K562 (cell line): ENCODE results near the gene CALU. TPM values are rescaled to one million over a fixed set of nuclear protein-coding genes. Genes with fewer than 3 reads are reported as not detected.
A peak's percentile ranks its signal among the peaks of the same experiment; 100 is the strongest.

Experiments
- BACH1 ChIP-seq: fragments of 200-800 bp; sonication (Bioruptor generic); IDR thresholded peaks from 2 replicates; pipeline ENCODE4 v1.6.1; 2016; ENCODE audit warnings: missing genetic modification characterization, missing compliant biosample characterization
- FOSL1 ChIP-seq: fragments of 200-800 bp; sonication (Bioruptor generic); conservative IDR thresholded peaks from 2 replicates; pipeline ENCODE4 v1.6.1; 2016; ENCODE audit warnings: missing genetic modification characterization, missing compliant biosample characterization
- HDAC1 ChIP-seq, 2 experiments: fragments of 450-650 bp; IDR thresholded peaks; 2 replicates each; pipeline ENCODE4 v1.6.1; 2016 to 2017; ENCODE audit warnings: inconsistent platforms in 1 of 2, mild to moderate bottlenecking in 1 of 2, moderate library complexity in 1 of 2
- NR2C2 ChIP-seq, 2 experiments: fragments of 200-800 bp in 1 of 2; sonication (Bioruptor generic) in 1 of 2; sonication (generic) in 1 of 2; formaldehyde crosslinking in 1 of 2; IDR thresholded peaks; 2 replicates each; pipeline versions ENCODE4 v1.6.1 to v1.8.0; 2016 to 2022; ENCODE audit warnings: mild to moderate bottlenecking in 1 of 2, missing compliant biosample characterization in 1 of 2, missing genetic modification characterization in 1 of 2, missing genetic modification reagents in 1 of 2
- POLR2H ChIP-seq: IDR thresholded peaks from 2 replicates; pipeline ENCODE4 v1.6.1; 2016; ENCODE audit warnings: missing genetic modification characterization, low read depth, mild to moderate bottlenecking, control low read depth, missing compliant biosample characterization, moderate library complexity
- SMARCA4 ChIP-seq: fragments of 450-650 bp; IDR thresholded peaks from 2 replicates; pipeline ENCODE4 v1.6.1; 2016
- SMARCC2 ChIP-seq: fragments of 450-650 bp; IDR thresholded peaks from 2 replicates; pipeline ENCODE4 v1.6.1; 2017; ENCODE audit warnings: antibody characterized with exemption, moderate library complexity, mild to moderate bottlenecking, low read depth
- SRF ChIP-seq, 2 experiments: fragments of 250-450, 450-650 bp in 1 of 2; sonication (Bioruptor Pico) in 1 of 2; sonication (generic) in 1 of 2; formaldehyde crosslinking; IDR thresholded peaks; 2 replicates each; pipeline versions ENCODE4 v1.5.0 to v1.5.1; 2020 to 2022; ENCODE audit warnings: mild to moderate bottlenecking in 1 of 2, missing genetic modification reagents in 1 of 2
- ZBTB7A ChIP-seq: IDR thresholded peaks from 2 replicates; pipeline ENCODE4 v1.6.1; 2011; ENCODE audit warnings: low read depth, mild to moderate bottlenecking, low read length, moderate library complexity, borderline replicate concordance; ENCODE audit not compliant: control insufficient read depth
- polyA plus RNA-seq, 8 experiments: library from polyadenylated mRNA; depleted of rRNA in 4 of 8; stranded (reverse) in 5 of 8; unstranded in 3 of 8; fragments of >200 nt; fragmentation: Nextera tagmentation in 2 of 8; fragmentation: Illumina TruSeq in 1 of 8; extraction: Ambion mirVana in 2 of 8; extraction: Trizol in 1 of 8; gene quantifications; 2 replicates each; pipeline versions ENCODE4 v1.2.1 to v1.2.3, GENCODE V29; 2011 to 2014; ENCODE audit warnings: inconsistent platforms in 1 of 8, missing spikeins in 1 of 8
- total RNA-seq, 7 experiments: library from RNA; depleted of rRNA in 6 of 7; stranded (reverse); fragments of >200 nt in 6 of 7; fragmentation: Illumina TruSeq in 2 of 7; extraction: Trizol in 2 of 7; gene quantifications; 2 replicates each; pipeline versions ENCODE4 v1.2.1 to v1.2.3, GENCODE V29; 2011 to 2021; ENCODE audit warnings: low replicate concordance in 1 of 7
- TF ChIP-seq, protein P1 (sequence below): sonication (generic); formaldehyde crosslinking; IDR thresholded peaks from 2 replicates; pipeline ENCODE4 v1.8.1; 2023; ENCODE audit warnings: mild to moderate bottlenecking, missing genetic modification reagents
- TF ChIP-seq, protein P2 (sequence below): IDR thresholded peaks from 2 replicates; pipeline ENCODE4 v1.6.1; 2014; ENCODE audit warnings: antibody characterized with exemption
- TF ChIP-seq, protein P3 (sequence below): fragments of 450-650 bp; formaldehyde crosslinking; IDR thresholded peaks from 2 replicates; pipeline ENCODE4 v1.4.0; 2020; ENCODE audit warnings: mild to moderate bottlenecking, mixed read lengths
- TF ChIP-seq, protein P4 (sequence below): sonication (generic); formaldehyde crosslinking; IDR thresholded peaks from 2 replicates; pipeline ENCODE4 v1.8.0; 2023; ENCODE audit warnings: mild to moderate bottlenecking, missing genetic modification reagents
- TF ChIP-seq, protein P5 (sequence below): sonication (generic); formaldehyde crosslinking; IDR thresholded peaks from 2 replicates; pipeline ENCODE4 v1.8.0; 2022; ENCODE audit warnings: mild to moderate bottlenecking, missing genetic modification reagents, borderline replicate concordance
- TF ChIP-seq, protein P6 (sequence below): fragments of 450-650 bp; IDR thresholded peaks from 2 replicates; pipeline ENCODE4 v1.6.1; 2016; ENCODE audit warnings: borderline replicate concordance

The CALU gene
- total and polyA plus RNA-seq, 9 of the 15 experiments (the other 6 are each of a cell fraction or from before 2014, with no cell fraction given) = 166 to 286 (median 215) TPM

DNA sequence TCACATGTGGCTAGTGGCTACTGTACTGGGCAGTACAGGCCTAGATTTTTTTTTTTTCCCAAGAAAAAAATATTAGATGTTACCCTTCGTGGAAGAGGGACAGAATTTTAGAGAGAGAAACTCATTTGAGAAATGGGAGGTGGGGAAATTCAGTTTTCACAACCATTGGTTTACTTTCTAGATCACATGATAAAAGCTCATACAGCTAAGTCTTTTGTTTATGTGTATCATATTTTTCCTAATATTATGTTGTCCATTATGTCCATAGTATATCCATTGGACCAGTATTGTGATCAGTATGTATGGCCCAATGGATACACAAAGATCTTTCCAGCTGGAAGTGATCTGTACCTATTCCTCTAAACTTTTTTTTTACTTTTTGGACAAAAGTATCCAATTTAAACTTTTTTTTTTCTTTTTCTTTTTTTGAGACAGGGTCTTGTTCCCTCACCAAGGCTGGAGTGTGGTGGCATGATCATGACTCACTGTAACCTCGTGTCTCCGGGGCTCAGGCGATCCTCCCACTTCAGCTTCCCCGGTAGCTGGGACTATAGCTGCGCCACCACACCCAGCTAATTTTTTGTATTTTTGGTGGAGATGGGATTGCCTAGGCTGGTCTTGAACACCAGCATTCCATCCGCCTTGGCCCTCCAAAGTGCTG, 4.1 kb downstream of the CALU start (continued):
- TF ChIP-seq, protein P1, sequence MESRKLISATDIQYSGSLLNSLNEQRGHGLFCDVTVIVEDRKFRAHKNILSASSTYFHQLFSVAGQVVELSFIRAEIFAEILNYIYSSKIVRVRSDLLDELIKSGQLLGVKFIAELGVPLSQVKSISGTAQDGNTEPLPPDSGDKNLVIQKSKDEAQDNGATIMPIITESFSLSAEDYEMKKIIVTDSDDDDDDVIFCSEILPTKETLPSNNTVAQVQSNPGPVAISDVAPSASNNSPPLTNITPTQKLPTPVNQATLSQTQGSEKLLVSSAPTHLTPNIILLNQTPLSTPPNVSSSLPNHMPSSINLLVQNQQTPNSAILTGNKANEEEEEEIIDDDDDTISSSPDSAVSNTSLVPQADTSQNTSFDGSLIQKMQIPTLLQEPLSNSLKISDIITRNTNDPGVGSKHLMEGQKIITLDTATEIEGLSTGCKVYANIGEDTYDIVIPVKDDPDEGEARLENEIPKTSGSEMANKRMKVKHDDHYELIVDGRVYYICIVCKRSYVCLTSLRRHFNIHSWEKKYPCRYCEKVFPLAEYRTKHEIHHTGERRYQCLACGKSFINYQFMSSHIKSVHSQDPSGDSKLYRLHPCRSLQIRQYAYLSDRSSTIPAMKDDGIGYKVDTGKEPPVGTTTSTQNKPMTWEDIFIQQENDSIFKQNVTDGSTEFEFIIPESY (CRISPR knock-in tag) = no peak
- TF ChIP-seq NR2C2 (CRISPR knock-in tag; IDR thresholded peaks at IDR 0.05) (no peak), NR2C2 (tag; IDR thresholded peaks at IDR 0.05) (peak; percentile 34; the same call in 1 of the 2 replicates), BACH1 (tag) (no peak), ZBTB7A (peak; percentile 37; the same call in 1 of the 2 replicates), POLR2H (tag) (peak; percentile 63), SMARCC2 (no peak), HDAC1 (IDR thresholded peaks at IDR 0.05) (peak in 1 of 2 experiments; percentile 58; a peak in 1 of 4 replicates), FOSL1 (tag) (peak; percentile 97), SRF (CRISPR knock-in tag; IDR thresholded peaks at IDR 0.05) (no peak), SMARCA4 (peak; percentile 75; the same call in 1 of the 2 replicates)
- TF ChIP-seq, protein P2, sequence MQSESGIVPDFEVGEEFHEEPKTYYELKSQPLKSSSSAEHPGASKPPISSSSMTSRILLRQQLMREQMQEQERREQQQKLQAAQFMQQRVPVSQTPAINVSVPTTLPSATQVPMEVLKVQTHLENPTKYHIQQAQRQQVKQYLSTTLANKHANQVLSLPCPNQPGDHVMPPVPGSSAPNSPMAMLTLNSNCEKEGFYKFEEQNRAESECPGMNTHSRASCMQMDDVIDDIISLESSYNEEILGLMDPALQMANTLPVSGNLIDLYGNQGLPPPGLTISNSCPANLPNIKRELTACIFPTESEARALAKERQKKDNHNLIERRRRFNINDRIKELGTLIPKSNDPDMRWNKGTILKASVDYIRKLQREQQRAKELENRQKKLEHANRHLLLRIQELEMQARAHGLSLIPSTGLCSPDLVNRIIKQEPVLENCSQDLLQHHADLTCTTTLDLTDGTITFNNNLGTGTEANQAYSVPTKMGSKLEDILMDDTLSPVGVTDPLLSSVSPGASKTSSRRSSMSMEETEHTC = peak; percentile 80; the same call in 1 of the 2 replicates
- TF ChIP-seq, protein P3, sequence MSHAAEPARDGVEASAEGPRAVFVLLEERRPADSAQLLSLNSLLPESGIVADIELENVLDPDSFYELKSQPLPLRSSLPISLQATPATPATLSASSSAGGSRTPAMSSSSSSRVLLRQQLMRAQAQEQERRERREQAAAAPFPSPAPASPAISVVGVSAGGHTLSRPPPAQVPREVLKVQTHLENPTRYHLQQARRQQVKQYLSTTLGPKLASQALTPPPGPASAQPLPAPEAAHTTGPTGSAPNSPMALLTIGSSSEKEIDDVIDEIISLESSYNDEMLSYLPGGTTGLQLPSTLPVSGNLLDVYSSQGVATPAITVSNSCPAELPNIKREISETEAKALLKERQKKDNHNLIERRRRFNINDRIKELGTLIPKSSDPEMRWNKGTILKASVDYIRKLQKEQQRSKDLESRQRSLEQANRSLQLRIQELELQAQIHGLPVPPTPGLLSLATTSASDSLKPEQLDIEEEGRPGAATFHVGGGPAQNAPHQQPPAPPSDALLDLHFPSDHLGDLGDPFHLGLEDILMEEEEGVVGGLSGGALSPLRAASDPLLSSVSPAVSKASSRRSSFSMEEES (CRISPR knock-in tag) = peak; percentile 20; the same call in 1 of the 2 replicates
- TF ChIP-seq, protein P4, sequence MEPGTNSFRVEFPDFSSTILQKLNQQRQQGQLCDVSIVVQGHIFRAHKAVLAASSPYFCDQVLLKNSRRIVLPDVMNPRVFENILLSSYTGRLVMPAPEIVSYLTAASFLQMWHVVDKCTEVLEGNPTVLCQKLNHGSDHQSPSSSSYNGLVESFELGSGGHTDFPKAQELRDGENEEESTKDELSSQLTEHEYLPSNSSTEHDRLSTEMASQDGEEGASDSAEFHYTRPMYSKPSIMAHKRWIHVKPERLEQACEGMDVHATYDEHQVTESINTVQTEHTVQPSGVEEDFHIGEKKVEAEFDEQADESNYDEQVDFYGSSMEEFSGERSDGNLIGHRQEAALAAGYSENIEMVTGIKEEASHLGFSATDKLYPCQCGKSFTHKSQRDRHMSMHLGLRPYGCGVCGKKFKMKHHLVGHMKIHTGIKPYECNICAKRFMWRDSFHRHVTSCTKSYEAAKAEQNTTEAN (CRISPR knock-in tag) = no peak
- TF ChIP-seq, protein P5, sequence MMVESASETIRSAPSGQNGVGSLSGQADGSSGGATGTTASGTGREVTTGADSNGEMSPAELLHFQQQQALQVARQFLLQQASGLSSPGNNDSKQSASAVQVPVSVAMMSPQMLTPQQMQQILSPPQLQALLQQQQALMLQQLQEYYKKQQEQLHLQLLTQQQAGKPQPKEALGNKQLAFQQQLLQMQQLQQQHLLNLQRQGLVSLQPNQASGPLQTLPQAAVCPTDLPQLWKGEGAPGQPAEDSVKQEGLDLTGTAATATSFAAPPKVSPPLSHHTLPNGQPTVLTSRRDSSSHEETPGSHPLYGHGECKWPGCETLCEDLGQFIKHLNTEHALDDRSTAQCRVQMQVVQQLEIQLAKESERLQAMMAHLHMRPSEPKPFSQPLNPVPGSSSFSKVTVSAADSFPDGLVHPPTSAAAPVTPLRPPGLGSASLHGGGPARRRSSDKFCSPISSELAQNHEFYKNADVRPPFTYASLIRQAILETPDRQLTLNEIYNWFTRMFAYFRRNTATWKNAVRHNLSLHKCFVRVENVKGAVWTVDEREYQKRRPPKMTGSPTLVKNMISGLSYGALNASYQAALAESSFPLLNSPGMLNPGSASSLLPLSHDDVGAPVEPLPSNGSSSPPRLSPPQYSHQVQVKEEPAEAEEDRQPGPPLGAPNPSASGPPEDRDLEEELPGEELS (CRISPR knock-in tag) = no peak
- TF ChIP-seq, protein P6, sequence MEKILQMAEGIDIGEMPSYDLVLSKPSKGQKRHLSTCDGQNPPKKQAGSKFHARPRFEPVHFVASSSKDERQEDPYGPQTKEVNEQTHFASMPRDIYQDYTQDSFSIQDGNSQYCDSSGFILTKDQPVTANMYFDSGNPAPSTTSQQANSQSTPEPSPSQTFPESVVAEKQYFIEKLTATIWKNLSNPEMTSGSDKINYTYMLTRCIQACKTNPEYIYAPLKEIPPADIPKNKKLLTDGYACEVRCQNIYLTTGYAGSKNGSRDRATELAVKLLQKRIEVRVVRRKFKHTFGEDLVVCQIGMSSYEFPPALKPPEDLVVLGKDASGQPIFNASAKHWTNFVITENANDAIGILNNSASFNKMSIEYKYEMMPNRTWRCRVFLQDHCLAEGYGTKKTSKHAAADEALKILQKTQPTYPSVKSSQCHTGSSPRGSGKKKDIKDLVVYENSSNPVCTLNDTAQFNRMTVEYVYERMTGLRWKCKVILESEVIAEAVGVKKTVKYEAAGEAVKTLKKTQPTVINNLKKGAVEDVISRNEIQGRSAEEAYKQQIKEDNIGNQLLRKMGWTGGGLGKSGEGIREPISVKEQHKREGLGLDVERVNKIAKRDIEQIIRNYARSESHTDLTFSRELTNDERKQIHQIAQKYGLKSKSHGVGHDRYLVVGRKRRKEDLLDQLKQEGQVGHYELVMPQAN = peak; percentile 59
